Gastroesophageal sphincter (tissue), 3 donors: ENCODE data around the gene MDFIC2.

ENCODE experiments used
- CTCF ChIP-seq, 4 experiments: fragments of 200-600 bp in 2 of 4; fragments of 450-650 bp in 2 of 4; sonication (generic) in 1 of 4; IDR thresholded peaks; one replicate each; pipeline ENCODE4 v1.5.1; 2017 to 2019; ENCODE audit warnings: antibody characterized with exemption in 4 of 4, mild to moderate bottlenecking in 2 of 4, moderate library complexity in 2 of 4
- POLR2A ChIP-seq, 2 donors: fragments of 450-650 bp; IDR thresholded peaks; one replicate each; pipeline ENCODE4 v1.6.1; 2017; ENCODE audit warnings: antibody characterized with exemption in 2 of 2, mild to moderate bottlenecking in 2 of 2, moderate library complexity in 1 of 2
- POLR2AphosphoS5 ChIP-seq: sonication (generic); formaldehyde crosslinking; IDR thresholded peaks from one replicate; pipeline ENCODE4 v1.6.1; 2017; ENCODE audit warnings: antibody characterized with exemption

GRCh38 chr3:70183781-70184504 lies 128.5 kb downstream of the MDFIC2 start:
- TF ChIP-seq CTCF (IDR thresholded peaks at IDR 0.05) (no peak), POLR2A (IDR thresholded peaks at IDR 0.05) (no peak), POLR2AphosphoS5 (no peak)
